ENCODE results near the gene FBN3. TPM values are rescaled to one million over a fixed set of nuclear protein-coding genes. Genes with fewer than 3 reads are reported as not detected.

The FBN3 gene
- total RNA-seq, 1 donor = not detected

GRCh38 chr19:8085598-8086408, 63.6 kb downstream of the FBN3 start:
- H3K4me3 ChIP-seq (ENCODE audit: low read depth, low read length) = no peak overlapping the region
- DNase-seq (ENCODE audit: low read depth) = no peak
- TF ChIP-seq, protein P1, sequence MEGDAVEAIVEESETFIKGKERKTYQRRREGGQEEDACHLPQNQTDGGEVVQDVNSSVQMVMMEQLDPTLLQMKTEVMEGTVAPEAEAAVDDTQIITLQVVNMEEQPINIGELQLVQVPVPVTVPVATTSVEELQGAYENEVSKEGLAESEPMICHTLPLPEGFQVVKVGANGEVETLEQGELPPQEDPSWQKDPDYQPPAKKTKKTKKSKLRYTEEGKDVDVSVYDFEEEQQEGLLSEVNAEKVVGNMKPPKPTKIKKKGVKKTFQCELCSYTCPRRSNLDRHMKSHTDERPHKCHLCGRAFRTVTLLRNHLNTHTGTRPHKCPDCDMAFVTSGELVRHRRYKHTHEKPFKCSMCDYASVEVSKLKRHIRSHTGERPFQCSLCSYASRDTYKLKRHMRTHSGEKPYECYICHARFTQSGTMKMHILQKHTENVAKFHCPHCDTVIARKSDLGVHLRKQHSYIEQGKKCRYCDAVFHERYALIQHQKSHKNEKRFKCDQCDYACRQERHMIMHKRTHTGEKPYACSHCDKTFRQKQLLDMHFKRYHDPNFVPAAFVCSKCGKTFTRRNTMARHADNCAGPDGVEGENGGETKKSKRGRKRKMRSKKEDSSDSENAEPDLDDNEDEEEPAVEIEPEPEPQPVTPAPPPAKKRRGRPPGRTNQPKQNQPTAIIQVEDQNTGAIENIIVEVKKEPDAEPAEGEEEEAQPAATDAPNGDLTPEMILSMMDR (IDR thresholded peaks at IDR 0.05; ENCODE audit: insufficient read depth, low read length) = no peak

DNA sequence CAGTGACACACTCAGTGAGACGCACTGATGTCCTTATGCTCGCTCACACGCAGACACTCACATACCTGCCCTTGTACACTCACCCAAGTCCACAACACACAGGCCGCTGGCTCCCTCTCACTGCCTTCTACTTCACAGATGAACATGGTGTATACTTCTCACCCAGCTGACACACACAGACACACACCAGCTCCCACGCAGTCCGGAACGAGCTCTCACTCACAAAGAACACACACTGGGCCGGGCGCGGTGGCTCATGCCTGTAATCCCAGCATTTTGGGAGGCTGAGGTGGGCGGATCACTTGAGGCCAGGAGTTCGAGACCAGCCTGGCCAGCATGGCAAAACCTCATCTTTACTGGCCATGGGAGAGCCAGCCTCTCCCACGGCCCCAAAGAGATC, 65.2 kb downstream of the FBN3 start:
- no peak for DNase-seq (ENCODE audit: low read depth)
- no peak overlapping the region for H3K4me3 ChIP-seq (ENCODE audit: low read depth, low read length)
- TF ChIP-seq, protein P1 (IDR thresholded peaks at IDR 0.05; ENCODE audit: insufficient read depth, low read length) = no peak

- no peak overlapping the region for H3K4me3 ChIP-seq (ENCODE audit: low read depth, low read length)
- TF ChIP-seq, protein P1 (IDR thresholded peaks at IDR 0.05; ENCODE audit: insufficient read depth, low read length) = no peak
- no peak for DNase-seq (ENCODE audit: low read depth)
These were observed 66.3 kb downstream of the FBN3 start for GRCh38 chr19:8083141-8083540.

GRCh38 chr19:8081569-8082550, 67.5 kb downstream of the FBN3 start:
- TF ChIP-seq, protein P1 (IDR thresholded peaks at IDR 0.05; ENCODE audit: insufficient read depth, low read length) = no peak
- no peak for DNase-seq (ENCODE audit: low read depth)
- H3K4me3 ChIP-seq (ENCODE audit: low read depth, low read length) = no peak overlapping the region

- H3K4me3 ChIP-seq (ENCODE audit: low read depth, low read length) = no peak overlapping the region
- TF ChIP-seq, protein P1 (IDR thresholded peaks at IDR 0.05; ENCODE audit: insufficient read depth, low read length) = no peak
- no peak for DNase-seq (ENCODE audit: low read depth)
These were observed 68.6 kb downstream of the FBN3 start for GRCh38 chr19:8080832-8081231.

DNA sequence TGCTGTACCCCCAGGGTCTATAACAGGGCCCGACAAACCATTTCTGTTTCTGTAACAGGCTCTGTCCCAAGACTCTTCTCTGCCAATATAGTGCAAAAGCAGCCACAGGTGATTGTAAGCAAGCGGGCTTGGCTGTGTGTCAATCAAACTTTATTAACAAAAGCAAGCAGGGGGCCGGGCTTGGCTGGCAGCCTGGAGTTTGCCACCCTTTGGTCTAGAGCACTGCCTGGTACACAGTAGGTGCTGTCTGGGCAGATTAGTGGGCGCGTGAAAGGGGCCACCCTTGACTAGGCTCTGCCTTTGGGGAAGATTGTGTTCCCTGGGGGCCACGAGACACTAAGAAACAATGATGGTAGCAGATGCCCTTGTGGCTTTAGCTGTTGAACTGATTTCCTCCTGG, 69.4 kb downstream of the FBN3 start:
- TF ChIP-seq, protein P1 (IDR thresholded peaks at IDR 0.05; ENCODE audit: insufficient read depth, low read length) = no peak
- H3K4me3 ChIP-seq (ENCODE audit: low read depth, low read length) = no peak overlapping the region
- DNase-seq (ENCODE audit: low read depth) = no peak
